ENCODE results near the gene DDX39A.
"Not testable (repeated sequence)": the region's sequence is repeated elsewhere in the genome, so short reads cannot be mapped to it uniquely, and the experiment has no call there.

DDX39A gene

GRCh38 chr19:14408491-14409145 lies 10.5 kb downstream of the DDX39A start:
- DNase-seq (ENCODE audit: low read depth in 2 of 2) = no peak

- DNase-seq (ENCODE audit: low read depth in 2 of 2) = no peak
Measured at GRCh38 chr19:14407605-14408484, 11.3 kb downstream of the DDX39A start.

GRCh38 chr19:14406645-14407401 lies 12.3 kb downstream of the DDX39A start:
- no peak for DNase-seq (ENCODE audit: low read depth in 2 of 2)

GRCh38 chr19:14405758-14406644 lies 13.1 kb downstream of the DDX39A start:
- peak; percentile 92 to 93 for DNase-seq (ENCODE audit: low read depth in 2 of 2)

GRCh38 chr19:14405380-14405757 lies 13.8 kb downstream of the DDX39A start:
- no peak for DNase-seq (ENCODE audit: low read depth in 2 of 2)

GRCh38 chr19:14404312-14404711 lies 14.8 kb downstream of the DDX39A start:
- DNase-seq (ENCODE audit: low read depth in 2 of 2) = no peak

GRCh38 chr19:14403145-14403930 lies 15.8 kb downstream of the DDX39A start:
- not testable (repeated sequence) for DNase-seq (ENCODE audit: low read depth in 2 of 2)

GRCh38 chr19:14402332-14403144 lies 16.6 kb downstream of the DDX39A start:
- no peak for DNase-seq (ENCODE audit: low read depth in 2 of 2)

- no peak for DNase-seq (ENCODE audit: low read depth in 2 of 2)
Measured at GRCh38 chr19:14401468-14402195, 17.5 kb downstream of the DDX39A start.

GRCh38 chr19:14400951-14401431 lies 18.1 kb downstream of the DDX39A start:
- DNase-seq (ENCODE audit: low read depth in 2 of 2) = no peak

GRCh38 chr19:14397168-14397567 lies 22.0 kb downstream of the DDX39A start:
- DNase-seq (ENCODE audit: low read depth in 2 of 2) = not testable (repeated sequence)

- DNase-seq (ENCODE audit: low read depth in 2 of 2) = not testable (repeated sequence)
Measured at GRCh38 chr19:14396730-14397129, 22.4 kb downstream of the DDX39A start.

GRCh38 chr19:14395710-14396336 lies 23.3 kb downstream of the DDX39A start:
- no peak for DNase-seq (ENCODE audit: low read depth in 2 of 2)

GRCh38 chr19:14395262-14395661 lies 23.9 kb downstream of the DDX39A start:
- DNase-seq (ENCODE audit: low read depth in 2 of 2) = no peak

GRCh38 chr19:14394167-14394566 lies 25.0 kb downstream of the DDX39A start:
- no peak for DNase-seq (ENCODE audit: low read depth in 2 of 2)

- no peak for DNase-seq (ENCODE audit: low read depth in 2 of 2)
Measured at GRCh38 chr19:14393329-14393728, 25.8 kb downstream of the DDX39A start.

GRCh38 chr19:14391156-14391821 lies 27.9 kb downstream of the DDX39A start:
- DNase-seq (ENCODE audit: low read depth in 2 of 2) = no peak

- DNase-seq (ENCODE audit: low read depth in 2 of 2) = no peak
Measured at GRCh38 chr19:14390548-14390947, 28.6 kb downstream of the DDX39A start.

Data from stimulated activated CD8-positive, alpha-beta memory T cell treated with anti-CD3 and anti-CD28 coated beads, Interleukin-2, amount 100 ng/mL, for 48 hours (primary cell).